ENCODE results near the gene ITPRIPL2. TPM values are rescaled to one million over a fixed set of nuclear protein-coding genes. Genes with fewer than 3 reads are reported as not detected.

Gene ITPRIPL2
- total RNA-seq, 1 experiment from 2014 or later, result 5.3 TPM

GRCh38 chr16:19163215-19163614 lies 49.5 kb downstream of the ITPRIPL2 start (continued):
- no peak for TF ChIP-seq E2F5 (CRISPR knock-in tag; IDR thresholded peaks at IDR 0.05)
- TF ChIP-seq GABPB1 (CRISPR knock-in tag; IDR thresholded peaks at IDR 0.05), result no peak
- no peak for TF ChIP-seq MLX (CRISPR knock-in tag; IDR thresholded peaks at IDR 0.05)
- no peak for TF ChIP-seq ETV6 (CRISPR knock-in tag; IDR thresholded peaks at IDR 0.05)
- TF ChIP-seq MXD4 (CRISPR knock-in tag; IDR thresholded peaks at IDR 0.05; ENCODE audit: borderline replicate concordance), result no peak
- TF ChIP-seq, protein P1, sequence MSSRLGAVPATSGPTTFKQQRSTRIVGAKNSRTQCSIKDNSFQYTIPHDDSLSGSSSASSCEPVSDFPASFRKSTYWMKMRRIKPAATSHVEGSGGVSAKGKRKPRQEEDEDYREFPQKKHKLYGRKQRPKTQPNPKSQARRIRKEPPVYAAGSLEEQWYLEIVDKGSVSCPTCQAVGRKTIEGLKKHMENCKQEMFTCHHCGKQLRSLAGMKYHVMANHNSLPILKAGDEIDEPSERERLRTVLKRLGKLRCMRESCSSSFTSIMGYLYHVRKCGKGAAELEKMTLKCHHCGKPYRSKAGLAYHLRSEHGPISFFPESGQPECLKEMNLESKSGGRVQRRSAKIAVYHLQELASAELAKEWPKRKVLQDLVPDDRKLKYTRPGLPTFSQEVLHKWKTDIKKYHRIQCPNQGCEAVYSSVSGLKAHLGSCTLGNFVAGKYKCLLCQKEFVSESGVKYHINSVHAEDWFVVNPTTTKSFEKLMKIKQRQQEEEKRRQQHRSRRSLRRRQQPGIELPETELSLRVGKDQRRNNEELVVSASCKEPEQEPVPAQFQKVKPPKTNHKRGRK (CRISPR knock-in tag; IDR thresholded peaks at IDR 0.05; ENCODE audit: borderline replicate concordance), result no peak
- TF ChIP-seq ZBTB21 (CRISPR knock-in tag; IDR thresholded peaks at IDR 0.05; ENCODE audit: borderline replicate concordance), result no peak
- TF ChIP-seq STAT6 (CRISPR knock-in tag; conservative IDR thresholded peaks at IDR 0.05; ENCODE audit: low read depth), result no peak
- no peak for TF ChIP-seq JUN (CRISPR knock-in tag; IDR thresholded peaks at IDR 0.05)
- TF ChIP-seq NFATC4 (CRISPR knock-in tag; IDR thresholded peaks at IDR 0.05), result no peak

DNA sequence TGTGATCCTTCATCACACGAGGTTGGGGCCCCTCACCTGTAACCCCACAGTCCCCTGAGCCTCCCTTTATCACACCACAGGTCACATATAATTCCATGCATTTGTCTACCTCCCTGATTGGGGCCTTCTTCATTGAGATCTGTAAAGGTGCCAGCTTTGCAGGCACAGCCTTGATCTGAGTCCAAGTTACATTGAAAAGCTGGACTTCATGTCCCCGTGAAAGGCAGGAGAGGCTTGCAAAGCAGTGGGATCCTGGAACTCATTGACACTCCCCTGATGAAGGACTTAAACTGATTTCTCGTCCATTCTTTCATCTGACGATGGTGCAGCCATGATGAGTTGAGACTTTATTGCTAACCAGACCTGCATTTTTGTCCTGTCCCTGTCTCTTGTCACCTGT lies 50.5 kb downstream of the ITPRIPL2 start:
- H3K4me3 Mint-ChIP-seq, result no peak overlapping the region
- ATAC-seq, result no peak
- no peak for DNase-seq (ENCODE audit: low spot score)
- peaks cover 6% of the 10 kb centered on the region for H3K9me3 Mint-ChIP-seq
- no peaks in the 10 kb centered on the region for H3K36me3 Mint-ChIP-seq
- POLR2A ChIA-PET, result no interaction called here
- TF ChIP-seq NR3C1 (CRISPR knock-in tag; conservative IDR thresholded peaks at IDR 0.05; ENCODE audit: low read depth) (no peak), SMAD4 (CRISPR knock-in tag; IDR thresholded peaks at IDR 0.05) (no peak), ZNF219 (CRISPR knock-in tag; IDR thresholded peaks at IDR 0.05; ENCODE audit: borderline replicate concordance) (no peak), ELF4 (CRISPR knock-in tag; IDR thresholded peaks at IDR 0.05; ENCODE audit: low read depth) (no peak), ZNF416 (CRISPR knock-in tag; IDR thresholded peaks at IDR 0.05) (no peak), ZNF232 (CRISPR knock-in tag; IDR thresholded peaks at IDR 0.05) (no peak), MXD4 (CRISPR knock-in tag; IDR thresholded peaks at IDR 0.05; ENCODE audit: borderline replicate concordance) (no peak)
- peaks cover under 1% of the 10 kb centered on the region for H3K4me1 Mint-ChIP-seq
- CTCF ChIA-PET, result no interaction called here
- H3K27me3 Mint-ChIP-seq (ENCODE audit: low read depth), result peaks cover 5% of the 10 kb centered on the region
- no peak overlapping the region for H3K27ac Mint-ChIP-seq

DNA sequence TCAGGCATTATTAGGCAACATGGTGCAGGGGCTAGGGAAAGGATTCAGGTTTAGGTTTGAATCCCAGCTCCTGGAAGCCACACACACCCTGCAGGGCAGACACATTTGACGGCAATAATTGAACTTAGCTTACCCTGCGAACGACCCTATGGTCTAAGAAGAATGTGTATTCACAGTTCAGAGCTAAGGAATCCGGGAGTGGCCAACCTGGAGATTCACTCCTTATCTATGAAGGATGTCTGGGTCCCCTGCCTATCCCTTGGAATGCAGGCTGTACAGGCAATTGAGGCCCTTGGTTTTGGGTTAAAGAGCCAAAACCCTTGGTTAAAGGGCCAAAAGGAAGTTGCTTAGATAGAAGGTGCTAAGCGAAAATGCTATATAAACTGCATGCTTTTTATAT lies 51.3 kb downstream of the ITPRIPL2 start:
- Mint-ChIP-seq H3K9me3 (peaks cover 6% of the 10 kb centered on the region), H3K4me3 (no peak overlapping the region), H3K4me1 (peaks cover 4% of the 10 kb centered on the region), H3K27ac (no peak overlapping the region), H3K36me3 (no peaks in the 10 kb centered on the region), H3K27me3 (ENCODE audit: low read depth) (peaks cover 13% of the 10 kb centered on the region)
- TF ChIP-seq NR3C1 (CRISPR knock-in tag; conservative IDR thresholded peaks at IDR 0.05; ENCODE audit: low read depth), result no peak
- TF ChIP-seq PRDM15 (CRISPR knock-in tag; IDR thresholded peaks at IDR 0.05), result no peak
- TF ChIP-seq NFATC4 (CRISPR knock-in tag; IDR thresholded peaks at IDR 0.05), result no peak
- TF ChIP-seq, protein P2, sequence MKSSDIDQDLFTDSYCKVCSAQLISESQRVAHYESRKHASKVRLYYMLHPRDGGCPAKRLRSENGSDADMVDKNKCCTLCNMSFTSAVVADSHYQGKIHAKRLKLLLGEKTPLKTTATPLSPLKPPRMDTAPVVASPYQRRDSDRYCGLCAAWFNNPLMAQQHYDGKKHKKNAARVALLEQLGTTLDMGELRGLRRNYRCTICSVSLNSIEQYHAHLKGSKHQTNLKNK (CRISPR knock-in tag; IDR thresholded peaks at IDR 0.05), result no peak
- TF ChIP-seq USF1 (CRISPR knock-in tag; IDR thresholded peaks at IDR 0.05), result no peak
- TF ChIP-seq E2F4 (CRISPR knock-in tag; IDR thresholded peaks at IDR 0.05; ENCODE audit: borderline replicate concordance, low read depth), result no peak
- ChIA-PET POLR2A (interaction anchor here (0.6 kb wide), 1 partner anchor 100 kb away, joined by 5 read pairs; no protein-coding TSS in a partner anchor), CTCF (interaction anchor here (0.6 to 1.1 kb wide), 2 partner anchors 15 to 209 kb away, joined by 3 to 4 read pairs; no protein-coding TSS in a partner anchor)
- ATAC-seq, result no peak
- no peak for DNase-seq (ENCODE audit: low spot score)

Data from WTC11 (cell line).